HTR-8/SVneo (cell line): ENCODE data around the gene OPCML.

Source experiments
- DNase-seq: peaks from one replicate; pipeline ENCODE4 v3.0.0; 2011; ENCODE audit warnings: low spot score, mixed read lengths; ENCODE audit not compliant: insufficient read length
- FAIRE-seq: peaks from 2 replicates; lab custom pipeline; 2011; peaks lifted over from hg19 to GRCh38; lab: Jason Lieb, UNC

Gene OPCML

GRCh38 chr11:132683602-132684001, 848.7 kb downstream of the OPCML start:
- FAIRE-seq, result no peak
- DNase-seq, result peak; percentile 1

DNA sequence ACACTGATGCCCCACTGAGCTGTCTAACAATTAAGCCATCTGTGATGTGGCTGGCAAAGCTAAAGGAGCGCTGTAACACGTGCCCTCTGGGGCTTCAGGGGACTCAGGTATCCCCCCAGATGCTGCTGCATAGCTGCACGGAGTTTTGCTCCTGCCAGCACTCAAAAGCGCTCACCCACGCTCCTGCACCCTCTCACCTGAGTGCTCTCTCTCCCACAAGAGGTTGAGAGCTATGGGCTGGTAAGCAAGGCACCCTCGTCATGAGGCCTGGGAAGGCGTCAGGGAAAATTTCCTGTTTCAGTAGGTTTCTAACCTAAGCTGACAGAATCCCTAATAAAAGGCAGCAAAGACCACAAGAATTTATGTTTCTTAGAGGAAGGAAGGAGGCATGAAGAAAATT, 850.3 kb downstream of the OPCML start:
- no peak for DNase-seq
- FAIRE-seq, result no peak

GRCh38 chr11:132680584-132680983, 851.7 kb downstream of the OPCML start:
- DNase-seq (no peak), FAIRE-seq (no peak)

GRCh38 chr11:132674151-132674550, 858.1 kb downstream of the OPCML start:
- FAIRE-seq (no peak), DNase-seq (no peak)

- FAIRE-seq (no peak), DNase-seq (no peak)
Observed at GRCh38 chr11:132671851-132672370, 860.4 kb downstream of the OPCML start.

DNA sequence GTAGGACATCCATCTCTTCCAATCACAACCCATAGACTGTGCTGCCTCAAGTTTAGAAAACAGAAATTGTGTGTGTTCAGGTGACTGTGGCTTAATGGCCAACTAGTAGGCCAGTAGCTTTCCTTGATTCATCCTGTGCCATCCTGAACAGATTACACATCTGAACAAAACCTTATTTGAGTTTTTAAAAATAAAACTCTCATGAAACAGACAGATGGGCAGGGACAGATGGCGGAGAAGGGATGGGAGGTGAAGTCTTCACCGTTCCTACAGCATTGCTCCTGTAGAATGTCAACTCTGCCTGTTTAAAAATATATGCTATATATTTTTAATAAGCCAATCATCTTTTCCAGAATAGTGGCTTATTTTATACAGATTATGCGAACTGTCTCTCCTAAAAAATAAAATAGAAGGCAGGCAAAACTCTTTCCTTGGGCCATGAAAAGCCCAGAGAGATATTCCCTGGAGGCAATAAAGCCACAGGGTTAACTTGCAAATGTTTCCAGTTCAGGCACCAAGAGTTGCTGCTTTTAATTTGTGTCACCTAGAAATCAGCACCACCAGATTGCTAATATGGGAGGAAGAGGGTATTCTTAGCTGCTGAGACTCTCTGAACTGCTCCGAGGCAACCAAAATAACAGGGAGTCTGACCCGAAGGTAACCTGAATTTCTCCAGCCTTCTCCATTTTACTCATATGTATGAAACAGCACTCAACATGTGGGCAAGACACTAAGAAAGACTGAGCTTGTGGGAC, 861.2 kb downstream of the OPCML start:
- no peak for FAIRE-seq
- no peak for DNase-seq

GRCh38 chr11:132669949-132670348, 862.4 kb downstream of the OPCML start:
- FAIRE-seq, result no peak
- DNase-seq, result no peak

- FAIRE-seq (peak; percentile 23), DNase-seq (no peak)
Observed at GRCh38 chr11:132665205-132665604, 867.1 kb downstream of the OPCML start.

- no peak for FAIRE-seq
- no peak for DNase-seq
Observed at GRCh38 chr11:132658696-132659095, 873.6 kb downstream of the OPCML start.

DNA sequence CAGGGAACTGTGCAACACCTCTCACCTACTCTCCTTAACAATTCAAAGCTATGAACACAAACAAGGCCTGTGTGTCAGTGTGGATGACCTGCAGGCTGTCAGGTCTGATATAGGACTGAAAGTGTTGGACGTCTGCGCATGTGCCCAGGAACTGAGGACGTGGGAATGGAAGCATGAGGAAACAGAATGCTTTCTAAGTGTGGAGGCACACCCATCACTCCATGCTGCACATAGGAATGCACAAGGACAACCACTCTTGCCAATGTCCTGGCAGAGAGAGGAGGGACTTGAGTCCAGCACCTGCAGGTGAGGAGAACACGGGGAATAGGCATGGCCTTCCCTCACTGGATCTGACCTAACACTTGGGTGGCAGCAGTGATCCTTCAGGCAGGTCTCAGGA, 874.3 kb downstream of the OPCML start:
- DNase-seq (no peak), FAIRE-seq (no peak)

- FAIRE-seq (no peak), DNase-seq (no peak)
Observed at GRCh38 chr11:132655187-132655855, 877.0 kb downstream of the OPCML start.

- DNase-seq (no peak), FAIRE-seq (no peak)
Observed at GRCh38 chr11:132653237-132653636, 879.1 kb downstream of the OPCML start.

DNA sequence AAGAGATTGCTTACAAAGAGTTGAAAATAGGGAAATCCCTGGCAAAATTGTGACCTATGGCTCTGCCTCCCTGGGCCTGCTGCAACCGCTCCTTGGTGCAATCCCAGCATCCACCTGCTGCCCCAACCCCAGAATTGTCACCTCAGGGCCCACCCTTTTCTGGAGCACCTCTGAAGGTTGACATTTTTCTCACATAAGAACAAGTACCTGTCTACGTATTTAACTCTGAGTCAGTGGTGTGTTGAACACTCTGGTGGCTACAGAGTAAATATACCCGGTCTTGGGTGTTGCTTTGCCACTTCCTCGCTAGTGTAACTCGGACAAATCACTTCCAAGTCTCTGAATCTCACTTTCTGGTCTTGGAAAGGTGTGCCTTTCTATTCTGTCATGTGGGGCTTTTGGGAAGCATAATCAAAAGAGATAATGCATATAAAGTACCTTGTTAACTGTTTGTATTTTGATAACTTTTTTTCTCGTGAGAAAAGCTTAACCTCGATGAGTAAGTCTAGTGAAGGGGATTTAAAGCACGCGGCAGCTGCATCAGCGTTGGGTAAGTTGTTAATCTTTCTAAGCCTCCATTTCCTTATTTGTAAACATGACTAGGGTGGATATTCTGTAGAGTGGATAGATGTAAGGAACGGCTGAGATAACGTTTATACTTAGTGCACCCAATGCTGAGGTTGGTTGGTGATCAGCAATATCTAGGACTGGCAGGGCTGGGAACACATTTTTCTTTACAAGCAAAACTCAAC, 881.2 kb downstream of the OPCML start:
- DNase-seq (no peak), FAIRE-seq (no peak)

GRCh38 chr11:132649277-132649676, 883.0 kb downstream of the OPCML start:
- FAIRE-seq (no peak), DNase-seq (no peak)

- DNase-seq (peak; percentile 10), FAIRE-seq (no peak)
Observed at GRCh38 chr11:132648851-132649250, 883.5 kb downstream of the OPCML start.

GRCh38 chr11:132646890-132647289, 885.4 kb downstream of the OPCML start:
- DNase-seq, result no peak
- FAIRE-seq, result no peak

DNA sequence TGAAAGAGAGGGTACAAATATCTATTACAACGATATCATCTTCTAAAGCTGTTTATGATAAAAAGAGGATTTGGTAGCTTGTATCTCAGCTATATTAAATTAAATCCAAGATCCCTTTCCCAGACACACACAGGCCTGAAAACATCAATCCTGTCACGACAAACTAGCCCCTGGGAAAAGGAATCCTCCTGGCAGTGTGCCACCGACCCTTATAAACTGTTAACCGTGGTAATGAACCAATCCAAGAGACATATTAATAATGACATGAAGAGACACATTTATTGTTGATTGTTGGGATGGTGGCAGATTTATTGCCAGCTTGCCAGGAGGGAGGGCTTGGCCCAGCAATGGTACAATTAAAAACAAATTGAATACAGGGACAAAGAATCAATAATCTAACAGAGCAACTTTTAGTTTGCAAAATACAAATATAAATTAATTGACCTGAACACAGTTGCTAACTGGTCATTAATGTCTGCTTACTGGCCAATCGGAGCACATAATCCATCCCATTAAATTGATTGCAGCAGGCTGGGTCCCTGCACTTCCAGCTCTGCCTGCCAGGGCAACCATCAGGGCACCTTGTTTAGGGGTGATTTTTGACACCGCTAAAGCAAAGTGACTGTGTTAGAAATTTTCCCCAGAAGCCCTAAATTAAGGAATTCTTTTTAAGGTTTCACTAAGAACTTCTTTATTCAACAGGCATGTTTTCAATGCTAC, 887.6 kb downstream of the OPCML start:
- FAIRE-seq (no peak), DNase-seq (no peak)

DNA sequence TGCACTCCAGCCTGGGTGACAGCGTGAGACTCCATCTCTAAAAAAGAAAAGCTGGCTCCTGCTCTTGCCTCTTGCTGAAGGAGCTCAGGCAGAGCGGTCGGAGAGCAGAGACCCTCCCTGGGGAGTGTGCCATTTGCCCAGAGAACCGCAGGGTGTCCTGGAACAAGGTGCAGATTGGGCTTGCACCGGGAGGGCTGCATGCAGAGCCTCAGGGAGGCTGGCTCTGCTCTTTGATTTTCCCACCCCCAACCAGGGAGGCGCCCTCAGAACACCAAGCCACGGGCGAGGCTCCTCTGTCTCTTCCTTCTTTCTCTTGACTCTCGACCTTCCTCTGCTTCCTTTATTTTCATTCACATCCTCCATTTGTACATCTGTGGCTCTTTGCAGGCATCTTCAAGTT, 889.1 kb downstream of the OPCML start:
- DNase-seq (no peak), FAIRE-seq (no peak)

DNA sequence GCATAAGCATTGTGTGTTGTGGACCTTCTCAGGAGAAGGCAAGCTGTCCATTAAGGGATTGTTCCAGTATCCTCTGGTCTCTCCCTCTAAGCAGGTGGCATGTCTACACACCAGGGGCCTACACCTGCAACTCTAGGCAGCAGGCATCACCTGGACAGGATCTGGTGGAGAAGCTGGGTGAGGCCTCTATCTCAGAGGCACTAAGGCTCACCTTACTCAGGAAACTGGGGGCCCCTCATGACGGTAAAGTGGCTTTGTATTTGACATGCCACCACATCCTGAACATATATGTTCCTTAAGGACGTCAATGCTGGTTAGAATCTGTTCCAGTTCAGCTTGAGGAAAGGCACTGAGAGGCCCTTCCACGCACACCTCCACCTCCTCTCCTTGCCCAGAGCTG, 891.3 kb downstream of the OPCML start:
- FAIRE-seq (no peak), DNase-seq (no peak)

DNA sequence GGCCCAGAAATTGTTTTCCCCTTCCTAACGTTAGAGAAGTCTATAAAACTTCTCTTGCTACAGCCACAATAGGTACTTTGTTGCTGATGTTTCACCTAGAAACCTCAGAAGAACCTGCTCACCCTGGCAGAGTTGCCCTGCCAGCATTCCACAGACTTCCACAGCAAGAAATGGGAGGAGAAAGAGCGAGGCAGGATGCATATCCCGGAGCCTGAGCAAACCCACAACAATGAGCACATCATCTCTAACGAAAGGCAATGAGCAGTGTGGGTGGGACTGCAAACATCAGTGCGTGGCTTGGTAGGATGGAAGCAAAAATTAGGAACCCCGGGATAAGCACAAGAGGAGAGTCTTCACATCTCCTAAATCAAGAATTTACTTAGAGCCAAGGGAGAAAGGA, 892.3 kb downstream of the OPCML start:
- FAIRE-seq, result no peak
- no peak for DNase-seq
